Right lobe of liver (tissue), 6 donors: ENCODE measurements around the gene LAG3. TPM values are rescaled to one million over a fixed set of nuclear protein-coding genes. Genes with fewer than 3 reads are reported as not detected.
A peak's percentile ranks its signal among the peaks of the same experiment; 100 is the strongest.

Experiments used
- ATAC-seq, 4 donors: fragments of 200-7000 bp; cut with Tn5 transposase; one replicate each; pipeline ENCODE4 v1.9.1; 2020; ENCODE audit warnings: mild to moderate bottlenecking in 4 of 4, moderate library complexity in 4 of 4
- DNase-seq, 3 donors: peaks; one replicate each; pipeline ENCODE4 v3.0.0-alpha.2; 2020
- H3K27ac ChIP-seq, 3 donors: fragments of 200-600 bp; one replicate each; pipeline ENCODE4 v1.8.0; 2022
- H3K27me3 ChIP-seq, 2 donors: fragments of 200-600 bp; one replicate each; pipeline ENCODE4 v1.8.0; 2022
- H3K36me3 ChIP-seq, 4 donors: fragments of 200-600 bp; sonication (generic) in 1 of 4; one replicate each; pipeline versions ENCODE4 v1.5.1 to v1.8.0; 2017 to 2022; ENCODE audit warnings: control low read depth in 1 of 4
- H3K4me1 ChIP-seq, 4 donors: fragments of 200-600 bp; sonication (generic) in 1 of 4; one replicate each; pipeline versions ENCODE4 v1.5.1 to v1.8.0; 2017 to 2022; ENCODE audit warnings: control low read depth in 1 of 4
- H3K4me3 ChIP-seq, 3 donors: fragments of 200-600 bp; one replicate each; pipeline ENCODE4 v1.8.0; 2022
- H3K9me3 ChIP-seq, 4 donors: fragments of 200-600 bp; sonication (generic) in 1 of 4; one replicate each; pipeline versions ENCODE4 v1.5.1 to v1.8.0; 2017 to 2022; ENCODE audit warnings: control low read depth in 1 of 4
- POLR2A ChIP-seq: fragments of 450-650 bp; IDR thresholded peaks from one replicate; pipeline ENCODE4 v1.6.1; 2017; ENCODE audit warnings: antibody characterized with exemption, mild to moderate bottlenecking
- WGBS: methylation state at CpG from one replicate; pipeline ENCODE4 v1.1.6; 2018; ENCODE audit warnings: low coverage, low lambda C conversion rate; ENCODE audit not compliant: insufficient coverage; ENCODE audit errors: missing lambda C conversion rate; 5-methylcytosine and 5-hydroxymethylcytosine counted together
- intact Hi-C, 2 donors: fragments of 100-400 bp; cut with DNase I; formaldehyde crosslinking; loops; one replicate each; pipeline versions ENCODE4 v1.11.2 to v1.14.1; 2022
- total RNA-seq, 6 experiments: library from RNA; depleted of rRNA in 2 of 6; stranded (reverse); fragments of >200 nt in 2 of 6; fragmentation: NEBNext Ultra II Directional in 3 of 6; extraction: Animal tissue kit (Norgen Biotek cat#: 25700) in 3 of 6; gene quantifications; one replicate each; pipeline versions ENCODE4 v1.1.0 to v1.2.4, GENCODE V29; 2016 to 2023
- TF ChIP-seq, protein P1 (sequence below), 4 donors: fragments of 200-600 bp in 3 of 4; fragments of 450-650 bp in 1 of 4; IDR thresholded peaks; one replicate each; pipeline versions ENCODE4 v1.5.1 to v1.8.0; 2016 to 2022; ENCODE audit warnings: antibody characterized with exemption in 4 of 4, mild to moderate bottlenecking in 2 of 4
- donor health status: DM: no; HTN: yes; CAD: no.
- donor health status: DM: no; HTN: no; CAD: no.
- donor health status: DM: no; HTN: no; CAD: no.
- donor health status: DM: no; HTN: yes; CAD: no.
- donor health status: DM: no; HTN: yes; CAD: no.

The LAG3 gene
- total RNA-seq, 6 experiments from 2014 or later, result 0.18 to 2.3 (median 1.4) TPM

DNA sequence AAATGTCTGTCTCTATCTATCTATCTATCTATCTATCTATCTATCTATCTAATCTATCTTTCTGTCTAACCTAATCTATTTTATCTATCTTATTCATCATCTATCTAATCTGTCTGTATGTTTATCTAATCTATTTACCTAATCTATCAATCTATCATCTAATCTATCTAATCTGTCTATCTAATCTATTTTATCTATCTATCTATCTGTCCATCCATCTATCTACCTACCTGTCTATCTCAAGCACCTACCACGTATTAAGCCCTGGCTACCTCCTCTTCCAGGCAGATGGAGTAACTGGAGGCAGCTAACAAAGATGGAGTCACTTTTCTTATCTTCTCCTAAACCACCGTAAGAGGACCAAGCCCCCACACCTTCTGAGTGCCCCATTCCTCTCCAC lies 22.8 kb downstream of the LAG3 start:
- 84% methylated on average over 2 of the region's 2 CpGs for WGBS
- Histone ChIP-seq H3K27me3 (no peaks in the 10 kb centered on the region), H3K4me1 (no peaks in the 10 kb centered on the region), H3K9me3 (no peaks in the 10 kb centered on the region), H3K4me3 (no peak overlapping the region), H3K36me3 (no peaks in the 10 kb centered on the region), H3K27ac (no peak overlapping the region)
- ATAC-seq (no peak), DNase-seq (no peak)
- intact Hi-C loops, result no loop called here
- TF ChIP-seq, protein P1, sequence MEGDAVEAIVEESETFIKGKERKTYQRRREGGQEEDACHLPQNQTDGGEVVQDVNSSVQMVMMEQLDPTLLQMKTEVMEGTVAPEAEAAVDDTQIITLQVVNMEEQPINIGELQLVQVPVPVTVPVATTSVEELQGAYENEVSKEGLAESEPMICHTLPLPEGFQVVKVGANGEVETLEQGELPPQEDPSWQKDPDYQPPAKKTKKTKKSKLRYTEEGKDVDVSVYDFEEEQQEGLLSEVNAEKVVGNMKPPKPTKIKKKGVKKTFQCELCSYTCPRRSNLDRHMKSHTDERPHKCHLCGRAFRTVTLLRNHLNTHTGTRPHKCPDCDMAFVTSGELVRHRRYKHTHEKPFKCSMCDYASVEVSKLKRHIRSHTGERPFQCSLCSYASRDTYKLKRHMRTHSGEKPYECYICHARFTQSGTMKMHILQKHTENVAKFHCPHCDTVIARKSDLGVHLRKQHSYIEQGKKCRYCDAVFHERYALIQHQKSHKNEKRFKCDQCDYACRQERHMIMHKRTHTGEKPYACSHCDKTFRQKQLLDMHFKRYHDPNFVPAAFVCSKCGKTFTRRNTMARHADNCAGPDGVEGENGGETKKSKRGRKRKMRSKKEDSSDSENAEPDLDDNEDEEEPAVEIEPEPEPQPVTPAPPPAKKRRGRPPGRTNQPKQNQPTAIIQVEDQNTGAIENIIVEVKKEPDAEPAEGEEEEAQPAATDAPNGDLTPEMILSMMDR (IDR thresholded peaks at IDR 0.05), result no peak
- TF ChIP-seq POLR2A, result no peak

DNA sequence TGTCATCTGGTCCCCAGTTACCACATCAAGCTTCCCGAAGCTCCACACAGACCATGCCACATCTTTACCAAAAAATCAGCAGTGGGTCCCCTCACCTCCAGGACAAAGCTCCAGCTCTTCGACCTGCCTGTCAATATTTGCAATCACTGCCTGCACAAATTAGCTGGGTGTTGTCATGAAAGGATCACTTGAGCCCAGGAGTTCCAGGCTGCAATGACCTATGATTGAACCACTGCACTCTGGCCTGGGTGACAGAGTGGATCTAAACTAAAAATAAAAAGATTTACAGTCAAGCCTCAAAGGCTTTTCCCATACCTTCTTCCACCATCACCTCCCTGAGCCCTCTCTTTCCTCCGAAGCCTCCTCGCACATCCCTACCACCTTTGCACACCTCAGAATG lies 24.3 kb downstream of the LAG3 start:
- H3K9me3 ChIP-seq, result no peaks in the 10 kb centered on the region
- intact Hi-C loops, result no loop called here
- H3K4me1 ChIP-seq, result no peaks in the 10 kb centered on the region
- H3K27me3 ChIP-seq, result no peaks in the 10 kb centered on the region
- ATAC-seq, result peak in 1 of 4 donors; percentile 35
- TF ChIP-seq POLR2A, result no peak
- TF ChIP-seq, protein P1 (IDR thresholded peaks at IDR 0.05), result no peak
- no peak overlapping the region for H3K4me3 ChIP-seq
- H3K36me3 ChIP-seq, result no peaks in the 10 kb centered on the region
- WGBS, result 70% methylated on average over 4 of the region's 4 CpGs
- no peak overlapping the region for H3K27ac ChIP-seq
- DNase-seq, result no peak

DNA sequence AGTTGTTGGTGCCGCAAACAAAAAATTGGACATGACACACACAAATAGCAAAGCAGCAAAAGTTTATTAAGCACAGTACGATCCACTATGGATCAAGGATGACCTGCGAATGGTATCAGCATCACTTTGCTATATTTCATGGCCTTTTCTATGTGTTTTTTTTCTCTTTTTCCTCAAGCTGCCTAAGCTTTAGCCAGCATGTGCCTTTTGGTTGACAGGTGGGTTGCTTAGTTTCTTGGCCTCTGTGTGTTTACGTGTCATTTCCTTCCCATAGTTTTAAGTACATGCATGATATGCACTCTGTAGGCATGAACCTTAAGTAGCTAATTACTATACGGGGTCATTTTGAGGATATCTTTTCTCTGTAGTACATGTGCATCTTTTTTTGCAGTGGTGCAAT lies 26.8 kb downstream of the LAG3 start:
- Histone ChIP-seq H3K36me3 (no peaks in the 10 kb centered on the region), H3K27ac (no peak overlapping the region), H3K9me3 (no peaks in the 10 kb centered on the region), H3K4me1 (no peaks in the 10 kb centered on the region), H3K4me3 (no peak overlapping the region), H3K27me3 (no peaks in the 10 kb centered on the region)
- intact Hi-C loops, result no loop called here
- DNase-seq (no peak), ATAC-seq (no peak)
- TF ChIP-seq, protein P1 (IDR thresholded peaks at IDR 0.05), result no peak
- no peak for TF ChIP-seq POLR2A
- 70% methylated on average over 4 of the region's 5 CpGs for WGBS

DNA sequence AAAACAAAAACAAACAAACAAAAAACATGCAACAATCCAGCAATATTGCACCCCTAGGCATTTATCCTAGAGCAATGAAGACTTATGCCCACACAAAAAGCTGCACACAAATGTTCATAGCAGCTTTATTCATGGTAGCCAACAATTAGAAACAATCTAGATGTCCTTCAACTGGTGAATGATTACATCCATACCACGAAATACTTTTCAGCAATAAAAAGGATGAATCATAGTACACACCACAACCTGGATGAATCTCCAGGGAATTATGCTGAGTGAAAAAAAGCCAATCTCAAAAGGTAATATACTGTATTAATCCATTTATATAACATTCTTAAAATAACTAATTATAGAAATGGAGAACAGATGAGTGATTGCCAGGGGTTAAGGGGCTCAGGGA lies 34.9 kb downstream of the LAG3 start:
- WGBS, result 67% methylated on average over 1 of the region's 1 CpG

More for the DNA sequence above, 34.9 kb downstream of the LAG3 start:
- DNase-seq (no peak), ATAC-seq (no peak)
- no peak for TF ChIP-seq POLR2A
- TF ChIP-seq, protein P1 (IDR thresholded peaks at IDR 0.05), result no peak
- H3K36me3 ChIP-seq, result no peaks in the 10 kb centered on the region
- no peaks in the 10 kb centered on the region for H3K27me3 ChIP-seq
- intact Hi-C loops, result no loop called here
- H3K9me3 ChIP-seq, result no peaks in the 10 kb centered on the region
- no peak overlapping the region for H3K27ac ChIP-seq
- no peak overlapping the region for H3K4me3 ChIP-seq
- no peaks in the 10 kb centered on the region for H3K4me1 ChIP-seq
